SU-DHL-6 (cell line): ENCODE measurements around the gene TBC1D5.

Experiments
- H2AFZ ChIP-seq: fragments of 200-600 bp; sonication (generic); 2 replicates; pipeline ENCODE4 v1.6.1; 2014; ENCODE audit warnings: low read depth, mild to moderate bottlenecking, moderate library complexity, mixed read lengths, antibody characterized with exemption, low read length; ENCODE audit not compliant: severe bottlenecking
- H3F3A ChIP-seq: fragments of 200-600 bp; shearing (Covaris generic); 2 replicates; pipeline ENCODE4 v1.6.0; 2016; ENCODE audit warnings: antibody characterized with exemption, mild to moderate bottlenecking; ENCODE audit not compliant: insufficient read depth
- H3K27ac ChIP-seq: fragments of 200-600 bp; sonication (generic); 2 replicates; pipeline ENCODE4 v1.5.1; 2016; ENCODE audit warnings: low read depth, mild to moderate bottlenecking, low read length, moderate library complexity, mixed read lengths
- H3K27me3 ChIP-seq: fragments of 200-600 bp; sonication (generic), shearing (Covaris generic); 2 replicates; pipeline ENCODE4 v1.6.0; 2014; ENCODE audit warnings: mild to moderate bottlenecking, low read length
- H3K36me3 ChIP-seq: fragments of 200-600 bp; sonication (generic); 2 replicates; pipeline ENCODE4 v1.6.1; 2014; ENCODE audit warnings: mild to moderate bottlenecking, low read length, mixed read lengths
- H3K4me2 ChIP-seq: fragments of 300-600, 200-600 bp; shearing (Covaris generic), sonication (generic); 2 replicates; pipeline ENCODE4 v1.6.0; 2014; ENCODE audit warnings: low read length, low read depth, mild to moderate bottlenecking; ENCODE audit not compliant: poor library complexity, severe bottlenecking
- H3K4me3 ChIP-seq: fragments of 200-600 bp; sonication (generic); 2 replicates; pipeline ENCODE4 v1.5.1; 2014; ENCODE audit warnings: antibody characterized with exemption, low read length, mild to moderate bottlenecking, mixed read lengths; ENCODE audit not compliant: insufficient read depth, poor library complexity, severe bottlenecking
- H3K79me2 ChIP-seq: fragments of 200-600 bp; sonication (generic); 2 replicates; pipeline ENCODE4 v1.6.1; 2014; ENCODE audit warnings: mild to moderate bottlenecking, low read length, moderate library complexity; ENCODE audit not compliant: insufficient read depth
- H3K9ac ChIP-seq: fragments of 200-600 bp; sonication (generic); 2 replicates; pipeline ENCODE4 v1.7.0; 2014; ENCODE audit warnings: mild to moderate bottlenecking, low read length
- H3K9me2 ChIP-seq: fragments of 200-600 bp; sonication (generic); replicated peaks from 2 replicates; pipeline ENCODE4 v1.6.1; 2014; ENCODE audit warnings: low read length; ENCODE audit not compliant: insufficient read depth
- H3K9me3 ChIP-seq: fragments of 200-600 bp; sonication (generic); 2 replicates; pipeline ENCODE4 v1.6.1; 2014; ENCODE audit warnings: low read length, mixed read lengths; ENCODE audit not compliant: insufficient read depth
- H4K20me1 ChIP-seq: fragments of 200-600 bp; sonication (generic); 2 replicates; pipeline ENCODE4 v1.6.1; 2014; ENCODE audit warnings: low read depth, mild to moderate bottlenecking, antibody characterized with exemption, low read length, moderate library complexity, mixed read lengths
- CTCF ChIP-seq: fragments of 200-600 bp; sonication (generic); IDR thresholded peaks from one replicate; pipeline ENCODE4 v1.5.1; 2017; ENCODE audit warnings: antibody characterized with exemption, mild to moderate bottlenecking, low read length, moderate library complexity; ENCODE audit not compliant: insufficient read depth, poor library complexity, severe bottlenecking
- EZH2phosphoT487 ChIP-seq: fragments of 200-600 bp; sonication (generic), shearing (Covaris generic); conservative IDR thresholded peaks from 2 replicates; pipeline ENCODE4 v1.6.1; 2018; ENCODE audit warnings: mild to moderate bottlenecking, antibody characterized with exemption, low read length, moderate library complexity, mixed read lengths

TBC1D5 gene

GRCh38 chr3:17135696-17136095, 606.7 kb downstream of the TBC1D5 start:
- no peaks in the 10 kb centered on the region for H3F3A ChIP-seq
- no peaks in the 10 kb centered on the region for H3K79me2 ChIP-seq
- H3K27me3 ChIP-seq = no peaks in the 10 kb centered on the region
- no peak overlapping the region for H3K27ac ChIP-seq
- H2AFZ ChIP-seq = no peak overlapping the region
- no peak overlapping the region for H3K4me3 ChIP-seq
- no peaks in the 10 kb centered on the region for H3K9me2 ChIP-seq
- H3K36me3 ChIP-seq = no peaks in the 10 kb centered on the region
- no peak overlapping the region for H3K4me2 ChIP-seq
- no peak overlapping the region for H3K9ac ChIP-seq
- H4K20me1 ChIP-seq = no peaks in the 10 kb centered on the region
- TF ChIP-seq EZH2phosphoT487 (no peak), CTCF (no peak)
- no peaks in the 10 kb centered on the region for H3K9me3 ChIP-seq

- TF ChIP-seq EZH2phosphoT487 (no peak), CTCF (no peak)
- Histone ChIP-seq H3K79me2 (no peaks in the 10 kb centered on the region), H3F3A (no peaks in the 10 kb centered on the region), H2AFZ (no peak overlapping the region), H3K4me3 (no peak overlapping the region), H3K27ac (no peak overlapping the region), H3K9ac (no peak overlapping the region), H3K9me2 (no peaks in the 10 kb centered on the region), H3K36me3 (no peaks in the 10 kb centered on the region), H3K4me2 (no peak overlapping the region), H3K27me3 (no peaks in the 10 kb centered on the region), H3K9me3 (no peaks in the 10 kb centered on the region), H4K20me1 (no peaks in the 10 kb centered on the region)
Observed at GRCh38 chr3:17133632-17134545, 608.5 kb downstream of the TBC1D5 start.

GRCh38 chr3:17132286-17133115, 609.9 kb downstream of the TBC1D5 start:
- Histone ChIP-seq H3K27ac (no peak overlapping the region), H3K36me3 (no peaks in the 10 kb centered on the region), H4K20me1 (no peaks in the 10 kb centered on the region), H3K4me3 (no peak overlapping the region), H3K9ac (no peak overlapping the region), H3K79me2 (no peaks in the 10 kb centered on the region), H3F3A (no peaks in the 10 kb centered on the region), H2AFZ (no peak overlapping the region), H3K9me3 (no peaks in the 10 kb centered on the region), H3K27me3 (no peaks in the 10 kb centered on the region), H3K9me2 (no peaks in the 10 kb centered on the region), H3K4me2 (no peak overlapping the region)
- no peak for TF ChIP-seq EZH2phosphoT487
- TF ChIP-seq CTCF = no peak
